Spinal cord (tissue), 10 donors: ENCODE results near the gene CENPB. TPM values are rescaled to one million over a fixed set of nuclear protein-coding genes. Genes with fewer than 3 reads are reported as not detected.

Source experiments
- DNase-seq, 6 donors: peaks; one replicate each; pipeline versions ENCODE4 v3.0.0 to v3.0.0-alpha.2; 2013 to 2015; ENCODE audit warnings: low spot score in 6 of 6, low read depth in 4 of 6
- H3K27ac ChIP-seq: one replicate; pipeline ENCODE4 v1.5.1; 2013; ENCODE audit warnings: low read depth, low read length, control low read depth
- H3K27me3 ChIP-seq: one replicate; pipeline ENCODE4 v1.6.1; 2013; ENCODE audit warnings: low read length; ENCODE audit not compliant: control insufficient read depth, insufficient read depth
- H3K36me3 ChIP-seq: one replicate; pipeline ENCODE4 v1.6.1; 2013; ENCODE audit warnings: low read length; ENCODE audit not compliant: control insufficient read depth, insufficient read depth
- H3K4me1 ChIP-seq: one replicate; pipeline ENCODE4 v1.6.1; 2013; ENCODE audit warnings: low read length; ENCODE audit not compliant: control insufficient read depth, insufficient read depth
- H3K4me3 ChIP-seq: one replicate; pipeline ENCODE4 v1.5.1; 2013; ENCODE audit warnings: low read depth, low read length, control low read depth
- H3K9me3 ChIP-seq: one replicate; pipeline ENCODE4 v1.6.1; 2013; ENCODE audit warnings: low read length; ENCODE audit not compliant: control insufficient read depth, insufficient read depth
- WGBS: methylation state at CpG from one replicate; pipeline ENCODE4 v1.1.5; 2013; ENCODE audit warnings: missing lambda C conversion rate; ENCODE audit not compliant: insufficient coverage; 5-methylcytosine and 5-hydroxymethylcytosine counted together
- polyA plus RNA-seq, 2 donors: library from polyadenylated mRNA; unstranded; fragments of 120-200 nt; gene quantifications; one replicate each; pipeline ENCODE4 v1.2.1, GENCODE V29; 2013; ENCODE audit not compliant: insufficient read length in 2 of 2
- total RNA-seq, 2 donors: library from RNA; depleted of rRNA in 1 of 2; stranded (reverse); fragments of 120-200 nt in 1 of 2; fragments of >200 nt in 1 of 2; gene quantifications; one replicate each; pipeline versions ENCODE4 v1.2.3 to v1.2.4, GENCODE V29; 2013 to 2014
- donor health status: healthy.

The CENPB gene
- total and polyA plus RNA-seq, 4 donors: 35.9 to 80.3 (median 75.2) TPM

GRCh38 chr20:3763671-3764601 is 22.6 kb downstream of the CENPB start:
- WGBS: 95% methylated on average over 7 of the region's 8 CpGs
- Histone ChIP-seq H3K27me3 (no peaks in the 10 kb centered on the region), H3K36me3 (peaks cover 28% of the 10 kb centered on the region), H3K4me1 (peaks cover 61% of the 10 kb centered on the region), H3K4me3 (no peak overlapping the region), H3K9me3 (no peaks in the 10 kb centered on the region), H3K27ac (no peak overlapping the region)
- DNase-seq: no peak

GRCh38 chr20:3760655-3761348 is 25.7 kb downstream of the CENPB start:
- Histone ChIP-seq H3K4me1 (peaks cover 39% of the 10 kb centered on the region), H3K9me3 (no peaks in the 10 kb centered on the region), H3K27ac (no peak overlapping the region), H3K4me3 (no peak overlapping the region), H3K27me3 (no peaks in the 10 kb centered on the region), H3K36me3 (peaks cover 50% of the 10 kb centered on the region)
- WGBS: 38% methylated on average over 8 of the region's 10 CpGs
- DNase-seq: peak in 1 of 6 donors; percentile 27

GRCh38 chr20:3759884-3760283 is 26.7 kb downstream of the CENPB start:
- no peak for DNase-seq
- Histone ChIP-seq H3K9me3 (no peaks in the 10 kb centered on the region), H3K4me1 (peaks cover 29% of the 10 kb centered on the region), H3K36me3 (peaks cover 59% of the 10 kb centered on the region), H3K4me3 (no peak overlapping the region), H3K27me3 (no peaks in the 10 kb centered on the region), H3K27ac (no peak overlapping the region)
- 90% methylated on average over 11 of the region's 11 CpGs for WGBS

GRCh38 chr20:3759316-3759823 is 27.2 kb downstream of the CENPB start:
- Histone ChIP-seq H3K4me1 (peaks cover 24% of the 10 kb centered on the region), H3K4me3 (no peak overlapping the region), H3K27me3 (no peaks in the 10 kb centered on the region), H3K9me3 (no peaks in the 10 kb centered on the region), H3K36me3 (peaks cover 62% of the 10 kb centered on the region), H3K27ac (no peak overlapping the region)
- no peak for DNase-seq
- WGBS: 79% methylated on average over 11 of the region's 11 CpGs

- Histone ChIP-seq H3K27ac (no peak overlapping the region), H3K9me3 (no peaks in the 10 kb centered on the region), H3K36me3 (peaks cover 63% of the 10 kb centered on the region), H3K27me3 (no peaks in the 10 kb centered on the region), H3K4me3 (no peak overlapping the region), H3K4me1 (peaks cover 20% of the 10 kb centered on the region)
- DNase-seq: no peak
- 92% methylated on average over 6 of the region's 11 CpGs for WGBS
These were observed 28.0 kb downstream of the CENPB start for GRCh38 chr20:3758566-3758965.

- no peak for DNase-seq
- Histone ChIP-seq H3K9me3 (no peaks in the 10 kb centered on the region), H3K4me3 (no peak overlapping the region), H3K27me3 (peaks cover under 1% of the 10 kb centered on the region), H3K4me1 (peaks cover 22% of the 10 kb centered on the region), H3K36me3 (peaks cover 65% of the 10 kb centered on the region), H3K27ac (no peak overlapping the region)
- no CpG with 5 or more reads among the region's 2 CpGs for WGBS
These were observed 29.3 kb downstream of the CENPB start for GRCh38 chr20:3757268-3757667.

GRCh38 chr20:3755814-3756480 is 30.6 kb downstream of the CENPB start:
- H3K9me3 ChIP-seq: no peaks in the 10 kb centered on the region
- DNase-seq: peak in 1 of 6 donors; percentile 67
- H3K27ac ChIP-seq: no peak overlapping the region
- no peak overlapping the region for H3K4me3 ChIP-seq
- 85% methylated on average over 4 of the region's 5 CpGs for WGBS
- H3K27me3 ChIP-seq: peaks cover 11% of the 10 kb centered on the region
- peaks cover 68% of the 10 kb centered on the region for H3K36me3 ChIP-seq
- H3K4me1 ChIP-seq: peaks cover 29% of the 10 kb centered on the region

- H3K36me3 ChIP-seq: peaks cover 63% of the 10 kb centered on the region
- no peak overlapping the region for H3K27ac ChIP-seq
- H3K27me3 ChIP-seq: peaks cover 18% of the 10 kb centered on the region
- DNase-seq: no peak
- WGBS: 91% methylated on average over 5 of the region's 7 CpGs
- no peak overlapping the region for H3K4me3 ChIP-seq
- peaks cover 28% of the 10 kb centered on the region for H3K4me1 ChIP-seq
- H3K9me3 ChIP-seq: no peaks in the 10 kb centered on the region
These were observed 31.3 kb downstream of the CENPB start for GRCh38 chr20:3755269-3755668.

GRCh38 chr20:3754276-3754630 is 32.3 kb downstream of the CENPB start:
- peaks cover 53% of the 10 kb centered on the region for H3K36me3 ChIP-seq
- no peak for DNase-seq
- 93% methylated on average over 13 of the region's 16 CpGs for WGBS
- no peak overlapping the region for H3K4me3 ChIP-seq
- H3K27me3 ChIP-seq: peaks cover 28% of the 10 kb centered on the region
- no peaks in the 10 kb centered on the region for H3K9me3 ChIP-seq
- H3K27ac ChIP-seq: no peak overlapping the region
- peaks cover 28% of the 10 kb centered on the region for H3K4me1 ChIP-seq
